HTR-8/SVneo (cell line): Measurements from ENCODE around the gene FLNB.
"Not testable (repeated sequence)": the region's sequence is repeated elsewhere in the genome, so short reads cannot be mapped to it uniquely, and the experiment has no call there.

Experiments used
- DNase-seq: peaks from one replicate; pipeline ENCODE4 v3.0.0; 2011; ENCODE audit warnings: low spot score, mixed read lengths; ENCODE audit not compliant: insufficient read length
- FAIRE-seq: peaks from 2 replicates; lab custom pipeline; 2011; peaks lifted over from hg19 to GRCh38; lab: Jason Lieb, UNC

FLNB gene

GRCh38 chr3:58044691-58045483 lies 36.7 kb downstream of the FLNB start:
- FAIRE-seq (no peak), DNase-seq (no peak)

GRCh38 chr3:58047826-58048225 lies 39.6 kb downstream of the FLNB start:
- peak; percentile 75 for DNase-seq
- FAIRE-seq = no peak

- no peak for FAIRE-seq
- DNase-seq = no peak
Measured at GRCh38 chr3:58048301-58048700, 40.1 kb downstream of the FLNB start.

- peak; percentile 93 for FAIRE-seq
- peak; percentile 88 for DNase-seq
Measured at GRCh38 chr3:58049143-58049785, 41.0 kb downstream of the FLNB start.

GRCh38 chr3:58051196-58051595 lies 43.0 kb downstream of the FLNB start:
- no peak for FAIRE-seq

GRCh38 chr3:58051658-58052261 lies 43.5 kb downstream of the FLNB start:
- not testable (repeated sequence) for DNase-seq, FAIRE-seq

More at GRCh38 chr3:58051196-58051595, 43.0 kb downstream of the FLNB start:
- DNase-seq = peak; percentile 28

- peak; percentile 80 for FAIRE-seq
- peak; percentile 67 for DNase-seq
Measured at GRCh38 chr3:58052373-58053273, 44.4 kb downstream of the FLNB start.

GRCh38 chr3:58054652-58055051 lies 46.4 kb downstream of the FLNB start:
- no peak for DNase-seq
- no peak for FAIRE-seq

- FAIRE-seq (no peak), DNase-seq (no peak)
Measured at GRCh38 chr3:58055314-58055713, 47.1 kb downstream of the FLNB start.

- DNase-seq, FAIRE-seq: not testable (repeated sequence)
Measured at GRCh38 chr3:58055891-58056290, 47.7 kb downstream of the FLNB start.

GRCh38 chr3:58058361-58059263 lies 50.4 kb downstream of the FLNB start:
- FAIRE-seq (no peak), DNase-seq (peak; percentile 31)

- DNase-seq = peak; percentile 51
- FAIRE-seq = peak; percentile 79
Measured at GRCh38 chr3:58059349-58060321, 51.4 kb downstream of the FLNB start.

- DNase-seq = no peak
- FAIRE-seq = no peak
Measured at GRCh38 chr3:58062472-58062871, 54.2 kb downstream of the FLNB start.

GRCh38 chr3:58063022-58063815 lies 55.0 kb downstream of the FLNB start:
- FAIRE-seq (no peak), DNase-seq (no peak)

GRCh38 chr3:58064923-58065638 lies 56.9 kb downstream of the FLNB start:
- DNase-seq (no peak), FAIRE-seq (peak; percentile 36)

GRCh38 chr3:58065700-58066167 lies 57.5 kb downstream of the FLNB start:
- DNase-seq (no peak), FAIRE-seq (no peak)
